HCT116 (cell line): ENCODE results near the gene IGDCC3. TPM values are rescaled to one million over a fixed set of nuclear protein-coding genes. Genes with fewer than 3 reads are reported as not detected.

Source experiments
- ATAC-seq: fragments of 200-7000 bp; cut with Tn5 transposase; 2 replicates; pipeline ENCODE4 v1.9.1; 2020; ENCODE audit warnings: mild to moderate bottlenecking, moderate library complexity
- BruUV-seq: library from RNA; stranded (reverse); fragments of 400-500 nt; replicated peaks from 2 replicates; lab custom pipeline; 2021; lab: Mats Ljungman, UMichigan
- CTCF ChIA-PET: fragments of 300-600 bp; sonication (Branson Sonifier 250); formaldehyde crosslinking; loops from one replicate; lab custom pipeline; 2021; ENCODE audit warnings: antibody characterized with exemption; lab: Charles Lee
- POLR2A ChIA-PET: fragments of 300-600, 350-600 bp; sonication (Branson Sonifier 250); formaldehyde crosslinking; loops from one replicate; lab custom pipeline; 2021; ENCODE audit warnings: antibody characterized with exemption; lab: Charles Lee
- RAD21 ChIA-PET, 2 experiments: fragments of 300-600 bp; sonication (Branson Sonifier 250); formaldehyde crosslinking; loops; one replicate each; lab custom pipeline; 2023; ENCODE audit warnings: low total read pairs in 2 of 2; ENCODE audit not compliant: uncharacterized antibody in 2 of 2, unreplicated experiment in 2 of 2, low non-redundant PET in 1 of 2; lab: Charles Lee
- DNase-seq: peaks from one replicate; pipeline ENCODE4 v3.0.0-alpha.2; 2010; ENCODE audit warnings: low read depth, low spot score
- H2AFZ ChIP-seq: fragments of 200-600 bp; shearing (Covaris generic), sonication (generic); 2 replicates; pipeline ENCODE4 v1.6.1; 2017; ENCODE audit warnings: low read depth, mixed run types, mixed read lengths, antibody characterized with exemption, low read length; ENCODE audit not compliant: poor library complexity, severe bottlenecking
- H3K27ac ChIP-seq: 2 replicates; pipeline ENCODE4 v1.5.1; 2012; ENCODE audit warnings: low read depth, low read length
- H3K27me3 ChIP-seq: fragments of 200-600 bp; sonication (generic); 2 replicates; pipeline ENCODE4 v1.6.1; 2016; ENCODE audit warnings: mixed run types, low read length, mixed read lengths; ENCODE audit not compliant: insufficient read depth
- H3K36me3 ChIP-seq, 2 experiments: fragments of 200-500 bp in 1 of 2; fragments of 200-600 bp in 1 of 2; sonication (Bioruptor generic) in 1 of 2; sonication (generic) in 1 of 2; 2 replicates each; pipeline versions ENCODE4 v1.5.1 to v1.6.1; 2014 to 2016; ENCODE audit warnings: low read length in 2 of 2, inconsistent platforms in 1 of 2, mixed read lengths in 1 of 2, mixed run types in 1 of 2; ENCODE audit not compliant: insufficient read depth in 2 of 2, control insufficient read depth in 1 of 2
- H3K4me1 ChIP-seq, 2 experiments: fragments of 200-600 bp in 1 of 2; sonication (generic) in 1 of 2; 2 replicates each; pipeline versions ENCODE4 v1.5.1 to v1.6.1; 2012 to 2017; ENCODE audit warnings: low read length in 2 of 2, inconsistent platforms in 1 of 2, mild to moderate bottlenecking in 1 of 2, mixed read lengths in 1 of 2, mixed run types in 1 of 2, moderate library complexity in 1 of 2; ENCODE audit not compliant: insufficient read depth in 2 of 2, control insufficient read depth in 1 of 2
- H3K4me2 ChIP-seq: fragments of 200-600 bp; sonication (generic); 2 replicates; pipeline ENCODE4 v1.6.1; 2017; ENCODE audit warnings: mixed run types, low read length, mixed read lengths
- H3K4me3 ChIP-seq, 2 experiments: fragments of 200-600 bp in 1 of 2; sonication (generic) in 1 of 2; replicated peaks in 1 of 2; 2 replicates each; pipeline ENCODE4 v1.5.1; 2011 to 2016; ENCODE audit warnings: low read length in 2 of 2, control low read depth in 1 of 2, low read depth in 1 of 2, mild to moderate bottlenecking in 1 of 2, mixed read lengths in 1 of 2, mixed run types in 1 of 2
- H3K79me2 ChIP-seq: fragments of 200-600 bp; sonication (generic); 2 replicates; pipeline ENCODE4 v1.6.1; 2017; ENCODE audit warnings: mild to moderate bottlenecking, mixed run types, low read length, moderate library complexity, mixed read lengths; ENCODE audit not compliant: insufficient read depth
- H3K9ac ChIP-seq: fragments of 200-600 bp; sonication (generic); 2 replicates; pipeline ENCODE4 v1.6.1; 2016; ENCODE audit warnings: low read length, mixed read lengths
- H3K9me2 ChIP-seq: fragments of 200-600 bp; sonication (generic), shearing (Covaris generic); 2 replicates; pipeline ENCODE4 v1.6.1; 2017; ENCODE audit warnings: mixed run types, mild to moderate bottlenecking, moderate library complexity; ENCODE audit not compliant: insufficient read depth
- H3K9me3 ChIP-seq, 2 experiments: fragments of 200-500 bp in 1 of 2; fragments of 200-600 bp in 1 of 2; sonication (Bioruptor generic) in 1 of 2; sonication (generic) in 1 of 2; 2 replicates each; pipeline ENCODE4 v1.6.1; 2014 to 2017; ENCODE audit warnings: low read length in 2 of 2, mixed read lengths in 2 of 2, inconsistent platforms in 1 of 2, low read depth in 1 of 2, mild to moderate bottlenecking in 1 of 2, mixed run types in 1 of 2, moderate library complexity in 1 of 2; ENCODE audit not compliant: control insufficient read depth in 1 of 2, insufficient read depth in 1 of 2
- H4K20me1 ChIP-seq: fragments of 200-600 bp; sonication (generic), shearing (Covaris generic); 2 replicates; pipeline ENCODE4 v1.6.1; 2017; ENCODE audit warnings: mixed run types, mild to moderate bottlenecking, moderate library complexity; ENCODE audit not compliant: insufficient read depth
- ATF3 ChIP-seq: IDR thresholded peaks from 2 replicates; pipeline ENCODE4 v1.6.1; 2012
- EGR1 ChIP-seq: IDR thresholded peaks from 2 replicates; pipeline ENCODE4 v1.6.1; 2012; ENCODE audit warnings: low read depth
- ELF1 ChIP-seq: IDR thresholded peaks from 2 replicates; pipeline ENCODE4 v1.6.1; 2012; ENCODE audit warnings: low read depth, borderline replicate concordance
- EZH2 ChIP-seq: fragments of 200-600 bp; sonication (generic); IDR thresholded peaks from 2 replicates; pipeline ENCODE4 v1.6.1; 2017; ENCODE audit warnings: antibody characterized with exemption, mixed run types
- FOSL1 ChIP-seq: IDR thresholded peaks from 2 replicates; pipeline ENCODE4 v1.6.1; 2012; ENCODE audit warnings: low read depth
- POLR2AphosphoS5 ChIP-seq: IDR thresholded peaks from 2 replicates; pipeline ENCODE4 v1.6.1; 2011; ENCODE audit warnings: mild to moderate bottlenecking, low read depth, low read length, moderate library complexity
- RAD21 ChIP-seq: IDR thresholded peaks from 2 replicates; pipeline ENCODE4 v1.6.1; 2012; ENCODE audit warnings: low read depth, mild to moderate bottlenecking
- REST ChIP-seq: IDR thresholded peaks from 2 replicates; pipeline ENCODE4 v1.6.1; 2012; ENCODE audit warnings: low read depth
- SIN3A ChIP-seq: IDR thresholded peaks from 2 replicates; pipeline ENCODE4 v1.6.1; 2012; ENCODE audit warnings: low read depth
- SRF ChIP-seq: IDR thresholded peaks from 2 replicates; pipeline ENCODE4 v1.6.1; 2012; ENCODE audit warnings: low read depth
- ZBTB33 ChIP-seq: IDR thresholded peaks from 2 replicates; pipeline ENCODE4 v1.6.1; 2011; ENCODE audit warnings: mild to moderate bottlenecking, low read length, moderate library complexity; ENCODE audit not compliant: insufficient replicate concordance; ENCODE audit errors: extremely low read depth
- ZNF274 ChIP-seq: fragments of 200-500 bp; sonication (Bioruptor generic); IDR thresholded peaks from 2 replicates; pipeline ENCODE4 v1.6.1; 2014; ENCODE audit warnings: mild to moderate bottlenecking, low read depth, low read length, inconsistent platforms
- intact Hi-C: fragments of 100-400 bp; cut with micrococcal nuclease; formaldehyde crosslinking; loops from 2 replicates; pipeline ENCODE4 v1.10.0; 2022
- total RNA-seq: library from RNA; stranded (reverse); gene quantifications from one replicate; pipeline ENCODE4 v1.2.1, GENCODE V29; 2021; ENCODE audit not compliant: unreplicated experiment

IGDCC3 gene
- total RNA-seq, 1 experiment from 2014 or later, result 0.44 TPM

GRCh38 chr15:65343374-65343981 is 34.3 kb downstream of the IGDCC3 start:
- Histone ChIP-seq H3K36me3 (no peaks in the 10 kb centered on the region), H3K9ac (no peak overlapping the region), H3K4me2 (no peak overlapping the region), H4K20me1 (no peaks in the 10 kb centered on the region), H3K9me3 (no peaks in the 10 kb centered on the region), H2AFZ (no peak overlapping the region), H3K27me3 (no peaks in the 10 kb centered on the region), H3K79me2 (no peaks in the 10 kb centered on the region), H3K4me3 (no peak overlapping the region), H3K4me1 (0 out of 4 replicates have a peak, but pooled peaks cover 0 to 4% of the 10 kb centered on the region in 2 experiments), H3K9me2 (no peaks in the 10 kb centered on the region), H3K27ac (no peak overlapping the region)
- ATAC-seq, result no peak
- intact Hi-C loops, result no loop called here
- no peak for DNase-seq
- no peak for TF ChIP-seq EZH2
- TF ChIP-seq POLR2AphosphoS5, result no peak
- TF ChIP-seq ELF1, result no peak
- TF ChIP-seq ZBTB33, result no peak
- no peak for TF ChIP-seq SRF
- no peak for TF ChIP-seq FOSL1
- no peak for TF ChIP-seq ATF3
- no peak for TF ChIP-seq ZNF274
- TF ChIP-seq REST, result no peak
- no peak for TF ChIP-seq EGR1
- no peak for TF ChIP-seq RAD21
- no peak for TF ChIP-seq SIN3A
- no TSS peak for BruUV-seq
- RAD21 ChIA-PET, result no interaction called here
- CTCF ChIA-PET, result no interaction called here
- POLR2A ChIA-PET, result no interaction called here
